GM18526 (cell line): Measurements from ENCODE around the gene SPOCK2.

Source experiments
- POLR2A ChIP-seq: IDR thresholded peaks from 3 replicates; pipeline ENCODE4 v1.6.1; 2011; ENCODE audit not compliant: insufficient read length; ENCODE audit errors: extremely low read depth

SPOCK2 gene, protein sequence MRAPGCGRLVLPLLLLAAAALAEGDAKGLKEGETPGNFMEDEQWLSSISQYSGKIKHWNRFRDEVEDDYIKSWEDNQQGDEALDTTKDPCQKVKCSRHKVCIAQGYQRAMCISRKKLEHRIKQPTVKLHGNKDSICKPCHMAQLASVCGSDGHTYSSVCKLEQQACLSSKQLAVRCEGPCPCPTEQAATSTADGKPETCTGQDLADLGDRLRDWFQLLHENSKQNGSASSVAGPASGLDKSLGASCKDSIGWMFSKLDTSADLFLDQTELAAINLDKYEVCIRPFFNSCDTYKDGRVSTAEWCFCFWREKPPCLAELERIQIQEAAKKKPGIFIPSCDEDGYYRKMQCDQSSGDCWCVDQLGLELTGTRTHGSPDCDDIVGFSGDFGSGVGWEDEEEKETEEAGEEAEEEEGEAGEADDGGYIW

DNA sequence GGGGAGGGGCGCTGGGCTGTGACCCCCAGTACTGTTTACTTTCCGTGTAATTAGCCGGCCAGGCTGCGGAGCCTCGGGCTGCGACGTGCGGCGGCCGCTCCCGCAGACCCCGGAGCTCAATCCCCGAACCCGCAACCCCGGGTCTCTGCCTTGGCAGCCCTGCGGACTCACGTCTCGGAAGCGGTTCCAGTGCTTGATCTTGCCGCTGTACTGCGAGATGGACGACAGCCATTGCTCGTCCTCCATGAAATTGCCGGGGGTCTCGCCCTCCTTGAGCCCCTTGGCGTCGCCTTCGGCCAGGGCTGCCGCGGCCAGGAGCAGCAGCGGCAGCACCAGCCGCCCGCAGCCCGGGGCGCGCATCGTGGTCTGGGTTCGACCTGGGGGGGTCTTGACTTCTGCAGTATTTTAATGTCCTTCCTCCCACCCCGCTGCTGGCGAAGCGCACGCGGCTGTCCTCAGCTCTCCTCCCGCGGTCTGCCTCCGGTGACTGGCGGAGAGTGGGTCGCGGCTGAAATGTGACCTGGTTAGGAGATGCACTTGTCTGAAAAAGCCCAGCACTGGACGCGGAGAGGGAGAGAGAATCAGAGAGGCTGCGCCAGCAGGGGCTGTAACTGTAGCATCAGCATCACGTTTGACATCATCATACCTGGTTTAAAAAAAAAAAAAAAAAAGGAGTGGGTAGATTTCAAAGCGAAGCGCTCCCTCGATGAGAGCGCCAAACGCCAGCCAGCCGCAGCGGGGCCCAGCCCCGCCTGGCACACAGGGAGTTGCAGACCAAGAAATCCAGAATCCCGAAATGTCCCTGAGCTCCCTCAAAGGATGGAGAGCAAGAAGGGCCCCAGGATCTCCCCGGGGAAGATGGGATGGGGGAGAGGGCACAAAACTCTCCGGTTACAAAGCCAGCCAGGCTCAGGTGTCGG lies at the start of gene SPOCK2:
SPOCK2 (minus strand) TSS at position 583 of the 920 bp plus-strand sequence; CDS start at position 360, 223 bp downstream.
- no peak for TF ChIP-seq POLR2A

DNA sequence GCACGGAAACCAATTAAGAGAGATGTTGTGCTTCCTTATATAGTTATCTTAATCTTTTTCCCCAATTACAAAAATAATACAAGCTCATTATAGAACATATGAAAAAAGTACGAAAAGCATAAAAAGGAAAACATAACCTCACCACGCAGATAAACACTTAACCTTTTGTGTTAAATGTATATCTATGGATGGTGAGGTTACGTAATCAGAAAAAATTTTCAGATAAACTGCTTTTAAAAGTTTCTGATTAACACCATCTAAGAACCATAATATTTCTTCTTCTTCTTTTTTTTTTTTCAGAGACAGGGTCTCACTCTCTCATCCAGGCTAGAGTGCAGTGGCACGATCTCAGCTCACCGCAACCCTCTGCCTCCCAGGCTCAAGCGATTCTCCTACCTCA lies 49.2 kb upstream of the SPOCK2 start:
- TF ChIP-seq POLR2A, result no peak

DNA sequence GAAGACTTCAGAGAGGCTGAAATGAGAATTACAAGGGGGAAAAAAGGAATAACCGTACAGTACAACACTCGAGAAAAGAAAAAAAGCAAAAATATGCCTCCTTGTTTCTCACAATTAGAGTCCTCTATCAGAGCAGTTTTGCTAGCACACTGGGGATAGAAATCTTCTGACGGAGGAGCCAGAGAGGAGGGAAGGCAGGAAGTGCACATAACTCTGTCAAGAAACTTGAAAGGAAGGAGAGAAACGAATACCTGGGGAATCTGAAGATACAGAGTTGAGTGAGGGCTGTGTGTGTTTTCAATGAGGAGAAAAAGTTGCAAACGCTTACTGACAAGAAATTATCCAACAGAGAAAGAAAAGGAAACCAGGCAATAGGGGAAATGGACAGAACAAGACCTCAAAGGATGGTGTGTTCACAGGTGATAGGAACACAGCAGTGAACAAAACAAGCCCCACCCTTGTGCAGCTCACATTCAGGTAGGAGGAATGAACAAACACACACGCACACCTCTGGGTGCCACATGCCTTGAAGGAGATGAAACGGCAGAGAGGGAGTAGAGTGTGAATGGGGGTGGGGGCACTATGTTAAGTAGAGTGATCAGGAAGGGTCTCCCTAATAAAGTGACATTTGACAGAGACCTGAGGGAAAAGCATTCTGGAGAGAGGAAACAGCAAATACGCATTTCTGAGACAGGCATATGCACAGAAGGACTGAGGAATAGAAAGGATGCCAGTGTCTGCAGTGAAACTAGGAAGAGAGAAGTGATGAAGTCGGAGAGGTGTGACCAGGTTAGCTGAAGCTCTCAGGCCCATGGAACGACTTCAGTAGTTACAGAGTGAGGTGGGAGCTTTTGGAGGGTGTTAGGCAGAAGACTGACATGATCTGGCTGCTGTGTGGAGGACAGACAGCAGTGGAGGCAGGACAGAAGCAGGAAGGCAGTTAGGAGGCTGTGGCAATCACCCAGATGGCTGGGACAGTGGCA lies 46.7 kb upstream of the SPOCK2 start:
- TF ChIP-seq POLR2A, result no peak

DNA sequence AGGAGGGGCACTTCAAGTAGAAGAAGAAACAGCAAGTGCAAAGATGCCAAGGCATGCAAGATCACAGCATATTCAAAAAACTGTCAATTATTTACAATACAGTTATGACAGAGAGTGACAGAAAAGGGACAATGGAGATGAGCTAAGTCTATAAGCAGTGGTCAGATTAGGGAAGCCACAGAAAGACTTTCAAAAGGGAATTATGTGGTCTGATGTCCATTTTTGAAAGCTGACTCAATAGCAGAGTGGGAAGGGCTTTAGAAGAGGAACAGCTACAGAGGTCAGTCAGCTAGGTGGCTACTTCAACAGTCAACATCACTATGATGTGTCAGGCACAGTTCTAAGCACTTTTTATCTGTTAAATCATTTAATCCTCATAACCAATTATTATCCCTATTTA lies 45.2 kb upstream of the SPOCK2 start:
- TF ChIP-seq POLR2A, result no peak

DNA sequence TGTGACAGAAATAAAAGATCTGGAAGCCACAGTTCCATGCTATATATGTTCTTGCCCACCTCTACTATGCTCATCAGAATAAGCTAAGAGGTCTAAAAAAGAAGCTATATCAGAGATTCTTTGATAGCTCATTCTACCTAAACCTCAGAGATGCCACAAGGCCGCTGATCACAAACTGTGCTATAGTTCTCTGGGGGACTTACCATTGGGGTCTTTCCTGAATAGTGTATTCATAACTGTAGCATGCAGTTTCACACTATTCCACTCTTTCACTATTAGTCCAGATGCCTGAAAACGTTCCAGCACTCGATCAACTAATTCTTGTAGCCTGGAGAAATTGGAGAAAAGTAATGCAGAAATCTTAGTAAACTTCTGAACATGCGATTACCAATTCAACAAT lies 44.5 kb upstream of the SPOCK2 start:
- TF ChIP-seq POLR2A, result no peak

DNA sequence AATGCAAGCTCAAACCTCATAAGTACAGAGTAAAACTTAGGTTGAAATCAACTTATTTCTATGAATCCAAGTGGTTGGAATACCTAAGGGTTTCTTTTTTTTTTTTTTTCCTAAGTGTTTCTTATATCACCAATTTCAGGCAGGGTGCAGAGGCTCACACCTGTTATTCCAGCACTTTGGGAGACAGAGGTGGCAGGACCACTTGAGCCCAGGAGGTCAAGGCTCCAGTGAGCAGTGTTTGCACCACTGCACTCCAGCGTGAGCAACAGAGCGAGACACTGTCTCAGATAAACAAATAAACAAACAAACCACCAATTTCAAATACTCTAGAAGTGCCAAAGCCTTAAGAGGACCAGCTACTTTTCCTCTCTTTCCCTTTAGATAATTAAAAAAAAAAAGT lies 39.2 kb upstream of the SPOCK2 start:
- TF ChIP-seq POLR2A, result no peak

DNA sequence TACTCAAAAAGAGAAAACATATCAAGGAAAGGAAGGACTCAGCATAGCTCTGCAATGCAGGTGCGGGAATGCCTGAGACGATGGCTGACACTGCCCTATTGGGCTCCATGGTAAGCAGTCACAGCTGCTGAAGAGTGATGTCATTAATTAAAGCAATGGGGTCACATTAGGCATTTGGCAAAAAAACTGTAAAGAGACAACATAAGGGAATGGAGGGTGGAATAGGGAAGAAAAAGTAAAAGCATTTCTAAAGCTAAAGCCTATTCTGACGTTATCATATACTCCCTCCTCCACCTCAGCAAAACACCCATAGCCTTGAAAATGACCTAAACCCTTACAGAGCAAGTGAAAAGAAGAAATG lies 38.5 kb upstream of the SPOCK2 start:
- no peak for TF ChIP-seq POLR2A

DNA sequence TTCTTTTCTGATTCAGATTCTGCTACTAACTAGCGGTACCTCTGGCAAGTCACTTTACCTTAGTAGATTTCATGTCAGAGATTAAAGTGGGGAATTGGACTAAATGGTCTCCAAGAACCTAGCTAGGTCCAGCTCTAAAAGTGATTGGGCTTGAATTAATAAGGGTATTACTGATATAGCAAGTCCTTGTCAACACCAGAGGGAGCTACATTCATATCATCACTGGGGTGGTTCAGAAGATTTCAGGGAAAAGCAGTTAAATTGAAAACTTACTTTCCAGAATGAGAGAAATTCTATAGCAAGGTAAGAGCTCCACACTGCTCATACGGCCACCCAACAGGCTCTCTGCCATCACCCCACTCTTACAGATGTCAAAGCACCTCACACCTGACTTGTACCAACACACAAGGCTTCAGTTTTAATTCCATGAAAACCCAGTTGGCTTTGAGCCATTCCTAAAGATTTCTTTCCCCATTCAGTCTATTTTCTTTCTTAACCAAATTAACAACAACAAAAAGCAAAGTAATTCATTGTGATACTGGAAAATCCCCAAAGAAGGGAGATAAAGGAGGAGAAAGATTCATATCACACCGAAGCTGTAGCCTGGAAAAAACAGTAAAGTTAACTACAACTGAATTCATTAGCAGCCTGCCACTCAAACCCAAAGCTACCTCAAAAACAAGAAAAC lies 38.0 kb upstream of the SPOCK2 start:
- TF ChIP-seq POLR2A, result no peak

DNA sequence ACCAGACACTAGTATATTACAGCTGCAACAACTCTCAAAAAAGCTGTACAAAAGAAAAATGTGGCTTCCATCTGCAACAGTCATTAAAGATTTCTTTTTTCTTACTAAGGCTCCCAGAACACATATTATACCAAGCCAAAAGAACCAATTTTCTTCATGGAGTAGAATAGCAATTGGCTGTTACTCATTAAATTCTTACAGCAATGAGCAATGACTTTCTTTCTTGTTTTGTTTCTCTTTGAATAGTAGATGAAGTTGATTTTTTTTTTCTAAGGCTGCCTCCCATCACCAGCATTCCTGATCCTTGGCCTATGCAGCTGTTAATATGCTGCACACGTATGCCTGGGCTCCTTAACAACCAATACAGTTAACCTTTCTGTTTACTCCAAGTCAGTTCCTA lies 36.6 kb upstream of the SPOCK2 start:
- TF ChIP-seq POLR2A, result no peak

DNA sequence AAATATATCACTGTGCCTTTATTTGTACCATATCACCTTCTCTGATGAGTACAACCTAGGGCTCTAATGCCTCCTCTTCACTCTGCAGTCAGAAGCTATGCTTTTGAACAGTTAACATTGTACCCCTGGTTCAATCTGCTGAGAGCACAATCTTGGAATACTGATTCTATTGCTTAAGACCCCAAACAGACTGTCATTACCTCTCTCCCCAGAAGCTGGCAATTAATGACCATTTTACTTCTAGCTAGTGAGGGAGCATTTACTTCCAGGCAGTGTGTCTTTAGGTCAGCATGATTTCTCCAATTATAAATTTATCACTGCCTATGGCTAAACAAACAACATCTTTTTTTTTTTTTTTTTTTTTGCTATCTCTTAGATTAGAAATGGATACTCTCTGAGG lies 36.0 kb upstream of the SPOCK2 start:
- no peak for TF ChIP-seq POLR2A

DNA sequence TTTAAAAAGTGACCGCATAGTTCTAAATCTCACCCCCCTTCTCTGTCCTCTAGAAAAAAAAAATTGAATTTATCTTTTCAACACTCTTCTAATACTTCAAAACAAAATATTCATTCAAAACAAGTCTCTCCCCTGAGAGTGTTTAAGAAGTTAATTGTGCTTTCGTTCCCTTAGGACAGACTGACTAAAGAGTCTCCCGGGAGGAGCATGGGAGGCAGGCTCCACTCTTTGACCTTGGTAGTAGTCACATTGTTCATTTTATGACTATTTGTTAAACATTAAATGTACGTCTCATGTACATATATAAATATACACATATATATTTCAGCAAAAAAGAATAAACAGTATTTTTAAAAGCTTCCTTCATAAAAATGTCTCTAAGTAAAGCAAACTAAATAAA lies 35.3 kb upstream of the SPOCK2 start:
- TF ChIP-seq POLR2A, result no peak

DNA sequence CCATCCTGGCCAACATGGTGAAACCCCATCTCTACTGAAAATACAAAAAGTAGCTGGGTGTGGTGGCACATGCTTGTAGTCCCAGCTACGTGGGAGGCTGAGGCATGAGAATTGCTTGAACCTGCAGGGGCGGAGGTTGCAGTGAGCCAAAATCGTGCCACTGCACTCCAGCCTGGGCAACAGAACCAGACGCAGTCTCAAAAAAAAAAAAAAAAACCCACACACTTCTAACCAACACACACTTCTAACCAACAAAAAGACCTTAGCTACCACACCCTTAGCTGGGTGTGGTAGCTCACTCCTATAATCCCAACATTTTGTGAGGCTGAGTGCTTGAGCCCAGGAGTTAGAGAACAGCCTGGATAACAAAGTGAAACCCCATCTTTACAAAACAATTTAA lies 33.9 kb upstream of the SPOCK2 start:
- no peak for TF ChIP-seq POLR2A

DNA sequence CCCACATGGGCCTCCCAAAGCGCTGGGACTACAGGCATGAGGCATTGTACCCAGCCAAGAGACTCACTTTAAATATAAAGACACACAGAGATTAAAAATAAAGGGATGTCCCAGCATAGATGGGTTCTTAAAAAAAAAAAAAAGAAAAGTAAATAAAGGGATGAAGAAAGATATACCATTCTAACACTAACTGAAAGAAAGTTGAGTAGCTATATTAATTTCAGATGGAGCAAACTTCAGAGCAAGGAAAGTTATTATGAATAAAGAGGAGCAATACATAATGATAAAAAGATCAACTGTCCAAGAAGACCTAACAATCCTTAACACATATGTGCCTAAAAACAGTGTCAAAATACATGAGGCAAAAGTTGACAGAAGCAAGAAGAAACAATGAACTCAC lies 33.0 kb upstream of the SPOCK2 start:
- no peak for TF ChIP-seq POLR2A

DNA sequence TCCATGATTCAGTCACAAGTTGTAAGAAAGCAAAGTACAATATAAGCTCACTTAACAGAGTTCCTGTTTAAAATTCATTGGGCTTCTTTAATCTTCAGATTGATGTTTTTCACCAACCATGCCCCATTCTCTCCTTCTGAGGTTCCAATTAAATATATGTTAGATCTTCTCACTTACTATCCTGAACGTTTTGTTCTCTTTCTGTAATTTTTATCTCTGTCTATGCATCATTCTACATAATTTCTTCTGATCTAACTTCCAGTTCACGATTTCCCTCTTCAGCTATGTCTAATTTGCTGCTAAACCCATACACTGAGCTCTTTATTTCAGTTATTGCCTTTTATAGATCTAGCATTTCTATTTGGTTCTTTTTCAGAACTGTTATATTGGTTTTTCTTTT lies 28.0 kb upstream of the SPOCK2 start:
- TF ChIP-seq POLR2A, result no peak
